Measurements from ENCODE around the gene SUSD3. TPM values are rescaled to one million over a fixed set of nuclear protein-coding genes. Genes with fewer than 3 reads are reported as not detected.

The SUSD3 gene
- total RNA-seq, 1 experiment from 2014 or later: 9.0 TPM

GRCh38 chr9:93077811-93078210 is 19.3 kb downstream of the SUSD3 start:
- no peak overlapping the region for H3K14ac ChIP-seq (ENCODE audit: insufficient read depth, low read length)
- no peaks in the 10 kb centered on the region for H3K9me3 ChIP-seq (ENCODE audit: control insufficient read depth, low read depth, low read length)
- no peak overlapping the region for H2BK20ac ChIP-seq (ENCODE audit: low read depth, low read length, poor library complexity, severe bottlenecking)
- no peak overlapping the region for H2BK12ac ChIP-seq (ENCODE audit: insufficient read length, low read depth, low read length)
- no peaks in the 10 kb centered on the region for H3K27me3 Mint-ChIP-seq (ENCODE audit: low read depth)
- H3K23me2 ChIP-seq (ENCODE audit: insufficient read length, low read depth, low read length, poor library complexity, severe bottlenecking): no peaks in the 10 kb centered on the region
- H2BK5ac ChIP-seq (ENCODE audit: insufficient read length, low read length): no peak overlapping the region
- H3K4me3 Mint-ChIP-seq: no peak overlapping the region
- WGBS (ENCODE audit: extremely low coverage, insufficient read length, low lambda C conversion rate): no CpG with 5 or more reads among the region's 16 CpGs
- H4K20me1 ChIP-seq (ENCODE audit: control insufficient read depth, insufficient read depth, insufficient read length): no peaks in the 10 kb centered on the region
- no peak overlapping the region for H3K18ac ChIP-seq (ENCODE audit: insufficient read length, low read depth, low read length)
- TF ChIP-seq, protein P1, sequence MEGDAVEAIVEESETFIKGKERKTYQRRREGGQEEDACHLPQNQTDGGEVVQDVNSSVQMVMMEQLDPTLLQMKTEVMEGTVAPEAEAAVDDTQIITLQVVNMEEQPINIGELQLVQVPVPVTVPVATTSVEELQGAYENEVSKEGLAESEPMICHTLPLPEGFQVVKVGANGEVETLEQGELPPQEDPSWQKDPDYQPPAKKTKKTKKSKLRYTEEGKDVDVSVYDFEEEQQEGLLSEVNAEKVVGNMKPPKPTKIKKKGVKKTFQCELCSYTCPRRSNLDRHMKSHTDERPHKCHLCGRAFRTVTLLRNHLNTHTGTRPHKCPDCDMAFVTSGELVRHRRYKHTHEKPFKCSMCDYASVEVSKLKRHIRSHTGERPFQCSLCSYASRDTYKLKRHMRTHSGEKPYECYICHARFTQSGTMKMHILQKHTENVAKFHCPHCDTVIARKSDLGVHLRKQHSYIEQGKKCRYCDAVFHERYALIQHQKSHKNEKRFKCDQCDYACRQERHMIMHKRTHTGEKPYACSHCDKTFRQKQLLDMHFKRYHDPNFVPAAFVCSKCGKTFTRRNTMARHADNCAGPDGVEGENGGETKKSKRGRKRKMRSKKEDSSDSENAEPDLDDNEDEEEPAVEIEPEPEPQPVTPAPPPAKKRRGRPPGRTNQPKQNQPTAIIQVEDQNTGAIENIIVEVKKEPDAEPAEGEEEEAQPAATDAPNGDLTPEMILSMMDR (conservative IDR thresholded peaks at IDR 0.05): no peak
- no peak overlapping the region for H3K27ac Mint-ChIP-seq
- no peak overlapping the region for H2BK15ac ChIP-seq (ENCODE audit: low read depth, low read length)
- no peak overlapping the region for H4K91ac ChIP-seq (ENCODE audit: insufficient read length, low read depth, low read length)
- no peaks in the 10 kb centered on the region for H3K9me3 Mint-ChIP-seq
- H2BK120ac ChIP-seq (ENCODE audit: low read depth, low read length, poor library complexity, severe bottlenecking): no peak overlapping the region
- no peaks in the 10 kb centered on the region for H3K4me1 ChIP-seq (ENCODE audit: insufficient read depth, low read length)
- H3K4ac ChIP-seq (ENCODE audit: low read depth, low read length): no peak overlapping the region
- no peak overlapping the region for H2AK5ac ChIP-seq (ENCODE audit: insufficient read length, low read length)
- no peak overlapping the region for H3K4me2 ChIP-seq (ENCODE audit: insufficient read depth, insufficient read length, low read length)
- H3K79me1 ChIP-seq (ENCODE audit: insufficient read depth, low read depth, low read length, poor library complexity, severe bottlenecking): no peaks in the 10 kb centered on the region
- no peak overlapping the region for H2AFZ ChIP-seq (ENCODE audit: low read length)
- H3K4me1 Mint-ChIP-seq: no peaks in the 10 kb centered on the region
- H3K36me3 Mint-ChIP-seq (ENCODE audit: insufficient read depth in 1 of 3, low read depth in 3 of 3): no peaks in the 10 kb centered on the region; a peak in 1 of 7 replicates
- no peak overlapping the region for H3K23ac ChIP-seq (ENCODE audit: insufficient read length, low read depth, low read length)
- H3K79me2 ChIP-seq (ENCODE audit: insufficient read depth, low read length): no peaks in the 10 kb centered on the region
- no peak overlapping the region for H3K9ac ChIP-seq (ENCODE audit: extremely low read depth, insufficient read length, low read length)
- H3K27ac ChIP-seq (ENCODE audit: insufficient read length, low read depth, low read length): no peak overlapping the region
- DNase-seq: no peak
- H3T11ph ChIP-seq (ENCODE audit: low read length): no peak overlapping the region
- no peak overlapping the region for H4K8ac ChIP-seq (replicated peaks; ENCODE audit: insufficient read length, low read depth, low read length)
- no peaks in the 10 kb centered on the region for H3K27me3 ChIP-seq (ENCODE audit: insufficient read depth, low read length)
- H4K5ac ChIP-seq (ENCODE audit: insufficient read length, low read depth, low read length): no peak overlapping the region
- H3K56ac ChIP-seq (ENCODE audit: insufficient read length, low read depth, low read length): no peak overlapping the region

Data from H9 (cell line).